GM19099 (cell line): ENCODE measurements around the gene SGSH.

Source experiments
- POLR2A ChIP-seq: IDR thresholded peaks from 3 replicates; pipeline ENCODE4 v1.6.1; 2011; ENCODE audit warnings: low read depth; ENCODE audit not compliant: insufficient read length; ENCODE audit errors: extremely low read depth

The SGSH gene

GRCh38 chr17:80171681-80172080 lies 48.5 kb downstream of the SGSH start:
- no peak for TF ChIP-seq POLR2A

GRCh38 chr17:80169784-80170500 lies 50.2 kb downstream of the SGSH start, which contains the start of gene CARD14:
Gene CARD14, plus strand, starts transcription at chr17:80170030. Its CDS starts 11,409 bp downstream, at chr17:80181439.
- no peak for TF ChIP-seq POLR2A

- no peak for TF ChIP-seq POLR2A
Observed at GRCh38 chr17:80169107-80169506, 51.0 kb downstream of the SGSH start.

- no peak for TF ChIP-seq POLR2A
Observed at GRCh38 chr17:80168371-80168770, 51.8 kb downstream of the SGSH start.

GRCh38 chr17:80166446-80166845 lies 53.7 kb downstream of the SGSH start:
- TF ChIP-seq POLR2A = no peak

GRCh38 chr17:80164185-80164584 lies 55.9 kb downstream of the SGSH start:
- TF ChIP-seq POLR2A = no peak

- TF ChIP-seq POLR2A = no peak
Observed at GRCh38 chr17:80163336-80163735, 56.8 kb downstream of the SGSH start.

GRCh38 chr17:80160536-80160935 lies 59.6 kb downstream of the SGSH start:
- no peak for TF ChIP-seq POLR2A
